K562 (cell line): Measurements from ENCODE around the gene ASB6. TPM values are rescaled to one million over a fixed set of nuclear protein-coding genes. Genes with fewer than 3 reads are reported as not detected.

Experiments used
- BRF2 ChIP-seq: IDR thresholded peaks from 3 replicates; pipeline ENCODE4 v1.6.1; 2011; ENCODE audit warnings: borderline replicate concordance, mild to moderate bottlenecking; ENCODE audit not compliant: insufficient read length, insufficient read depth
- CBX1 ChIP-seq: sonication (generic); IDR thresholded peaks from 2 replicates; pipeline ENCODE4 v1.6.1; 2016; ENCODE audit warnings: antibody characterized with exemption, low read depth, mild to moderate bottlenecking
- GATAD2B ChIP-seq: fragments of 450-650 bp; IDR thresholded peaks from 2 replicates; pipeline ENCODE4 v1.6.1; 2017; ENCODE audit warnings: mild to moderate bottlenecking, borderline replicate concordance
- IRF2 ChIP-seq: sonication (generic); formaldehyde crosslinking; IDR thresholded peaks from 2 replicates; pipeline ENCODE4 v1.8.1; 2022; ENCODE audit warnings: mild to moderate bottlenecking, missing genetic modification reagents
- KAT2B ChIP-seq: IDR thresholded peaks from one replicate; pipeline ENCODE4 v1.6.1; 2012; ENCODE audit warnings: low read depth, mild to moderate bottlenecking, control low read depth, inconsistent platforms, low read length, moderate library complexity
- KLF10 ChIP-seq: fragments of 250-450 bp; sonication (Bioruptor Pico); IDR thresholded peaks from 2 replicates; pipeline ENCODE4 v1.6.1; 2021; ENCODE audit warnings: matching md5 sums
- MBD1 ChIP-seq: fragments of 250-450 bp; sonication (Bioruptor Pico); IDR thresholded peaks from 2 replicates; pipeline ENCODE4 v1.8.0; 2022; ENCODE audit warnings: inconsistent platforms
- MEF2A ChIP-seq: IDR thresholded peaks from 2 replicates; pipeline ENCODE4 v1.6.1; 2011; ENCODE audit warnings: low read depth, mild to moderate bottlenecking, low read length, moderate library complexity; ENCODE audit not compliant: control insufficient read depth
- PKNOX1 ChIP-seq: fragments of 450-650 bp; IDR thresholded peaks from 2 replicates; pipeline ENCODE4 v1.6.1; 2016
- POLR2A ChIP-seq: fragments of 450-650 bp; conservative IDR thresholded peaks from 2 replicates; pipeline ENCODE4 v1.6.1; 2016
- POLR2G ChIP-seq: fragments of 200-400 bp; formaldehyde crosslinking; IDR thresholded peaks from 2 replicates; pipeline ENCODE4 v1.6.1; 2017; ENCODE audit warnings: low read depth, mild to moderate bottlenecking, antibody characterized with exemption, low read length, moderate library complexity
- PTBP1 ChIP-seq: fragments of 200-400 bp; formaldehyde crosslinking; IDR thresholded peaks from 2 replicates; pipeline ENCODE4 v1.6.1; 2017; ENCODE audit warnings: low read depth, low read length
- RBFOX2 ChIP-seq: fragments of 200-400 bp; formaldehyde crosslinking; IDR thresholded peaks from 2 replicates; pipeline ENCODE4 v1.6.1; 2017; ENCODE audit warnings: low read depth, mild to moderate bottlenecking, low read length, moderate library complexity
- RBM22 ChIP-seq: fragments of 200-400 bp; formaldehyde crosslinking; IDR thresholded peaks from 2 replicates; pipeline ENCODE4 v1.6.1; 2018; ENCODE audit warnings: low read length, low read depth; ENCODE audit not compliant: poor library complexity, severe bottlenecking
- SAP30 ChIP-seq: fragments of 200-600 bp; sonication (generic); IDR thresholded peaks from 2 replicates; pipeline ENCODE4 v1.6.1; 2012; ENCODE audit warnings: borderline replicate concordance, low read depth, mild to moderate bottlenecking, moderate library complexity, low read length, control low read depth, inconsistent platforms; ENCODE audit not compliant: insufficient read depth, poor library complexity, severe bottlenecking
- SIX5 ChIP-seq, 2 experiments: IDR thresholded peaks; 2 replicates each; pipeline ENCODE4 v1.6.1; 2011; ENCODE audit warnings: low read length in 2 of 2, borderline replicate concordance in 1 of 2, low read depth in 1 of 2, mild to moderate bottlenecking in 1 of 2, moderate library complexity in 1 of 2; ENCODE audit not compliant: insufficient read depth in 1 of 2
- SMAD3 ChIP-seq: fragments of 450-650 bp; formaldehyde crosslinking; conservative IDR thresholded peaks from 2 replicates; pipeline ENCODE4 v1.4.0; 2020; ENCODE audit warnings: mild to moderate bottlenecking
- SP2 ChIP-seq: IDR thresholded peaks from 2 replicates; pipeline ENCODE4 v1.6.1; 2011; ENCODE audit warnings: mild to moderate bottlenecking, low read depth, low read length, moderate library complexity; ENCODE audit not compliant: poor library complexity, severe bottlenecking; ENCODE audit errors: extremely low read depth
- TAF9B ChIP-seq: fragments of 450-650 bp; IDR thresholded peaks from 2 replicates; pipeline ENCODE4 v1.6.1; 2018; ENCODE audit warnings: mild to moderate bottlenecking; ENCODE audit not compliant: partially characterized antibody
- THRAP3 ChIP-seq: fragments of 450-650 bp; IDR thresholded peaks from 2 replicates; pipeline ENCODE4 v1.6.1; 2016; ENCODE audit warnings: mild to moderate bottlenecking, inconsistent platforms, borderline replicate concordance
- ZFP1 ChIP-seq: fragments of 450-650 bp; formaldehyde crosslinking; IDR thresholded peaks from 2 replicates; pipeline ENCODE4 v1.4.0; 2020; ENCODE audit warnings: mild to moderate bottlenecking, mixed read lengths
- ZNF445 ChIP-seq: fragments of 250-450 bp; sonication (Bioruptor Pico); IDR thresholded peaks from 2 replicates; pipeline ENCODE4 v1.4.0; 2020; ENCODE audit warnings: low read depth, mild to moderate bottlenecking, moderate library complexity
- polyA plus RNA-seq, 8 experiments: library from polyadenylated mRNA; depleted of rRNA in 4 of 8; stranded (reverse) in 5 of 8; unstranded in 3 of 8; fragments of >200 nt; fragmentation: Nextera tagmentation in 2 of 8; fragmentation: Illumina TruSeq in 1 of 8; extraction: Ambion mirVana in 2 of 8; extraction: Trizol in 1 of 8; gene quantifications; 2 replicates each; pipeline versions ENCODE4 v1.2.1 to v1.2.3, GENCODE V29; 2011 to 2014; ENCODE audit warnings: inconsistent platforms in 1 of 8, missing spikeins in 1 of 8
- total RNA-seq, 7 experiments: library from RNA; depleted of rRNA in 6 of 7; stranded (reverse); fragments of >200 nt in 6 of 7; fragmentation: Illumina TruSeq in 2 of 7; extraction: Trizol in 2 of 7; gene quantifications; 2 replicates each; pipeline versions ENCODE4 v1.2.1 to v1.2.3, GENCODE V29; 2011 to 2021; ENCODE audit warnings: low replicate concordance in 1 of 7

ASB6 gene
- total and polyA plus RNA-seq, 9 of the 15 experiments (the other 6 are each of a cell fraction or from before 2014, with no cell fraction given), result 0.92 to 17.8 (median 11.3) TPM

DNA sequence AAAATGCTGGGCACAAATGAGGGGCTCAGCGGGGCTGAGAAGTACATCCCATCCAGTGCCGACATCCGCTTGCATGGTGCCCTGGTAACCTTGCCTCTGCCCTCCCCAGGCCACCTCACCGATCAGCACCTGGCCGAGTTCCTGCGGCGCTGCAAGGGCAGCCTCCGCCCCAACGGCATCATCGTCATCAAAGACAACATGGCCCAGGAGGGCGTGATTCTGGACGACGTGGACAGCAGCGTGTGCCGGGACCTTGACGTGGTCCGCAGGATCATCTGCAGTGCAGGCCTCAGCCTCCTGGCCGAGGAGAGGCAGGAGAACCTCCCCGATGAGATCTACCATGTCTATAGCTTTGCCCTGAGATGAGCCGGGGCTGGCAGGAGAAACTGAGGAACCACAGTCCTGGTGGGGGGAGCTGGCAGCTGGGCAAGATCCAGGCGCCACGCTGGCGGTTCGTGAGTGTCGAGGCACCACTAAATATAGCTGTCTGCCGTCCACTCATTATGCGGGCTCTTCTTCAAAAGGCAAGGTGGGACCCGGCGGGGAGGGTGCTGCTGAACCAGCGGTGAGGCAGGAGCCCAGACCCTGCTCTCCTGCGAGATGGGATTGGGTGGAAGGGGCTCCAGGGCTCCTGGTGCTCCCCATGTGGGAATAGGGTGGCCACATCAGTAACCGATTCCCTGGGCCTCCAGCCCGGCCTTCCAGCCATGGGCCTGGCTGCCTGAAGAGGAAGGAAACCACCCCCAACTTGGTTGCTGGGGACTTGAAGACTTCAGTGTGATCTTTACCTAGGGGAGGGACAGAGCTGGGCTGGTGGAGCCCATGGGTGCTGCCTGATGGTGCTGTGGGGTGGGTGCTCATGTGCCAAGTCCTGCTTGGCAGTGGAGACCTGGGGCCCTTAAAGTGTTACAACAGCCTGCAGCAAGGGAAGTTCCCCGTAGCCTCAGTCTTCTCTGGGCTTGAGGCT, 6.6 kb downstream of the ASB6 start (continued):
- TF ChIP-seq MBD1 (CRISPR knock-in tag), result no peak
- no peak for TF ChIP-seq BRF2
- no peak for TF ChIP-seq SIX5 (IDR thresholded peaks at IDR 0.05; ENCODE audit: borderline replicate concordance in 1 of 2, insufficient read depth in 1 of 2, low read depth in 1 of 2, low read length in 2 of 2)
- TF ChIP-seq KLF10 (CRISPR knock-in tag), result no peak
- TF ChIP-seq TAF9B, result no peak
- no peak for TF ChIP-seq ZNF445
- peak; percentile 21; the same call in 1 of the 2 replicates for TF ChIP-seq POLR2A
- peak; percentile 65; the same call in 1 of the 2 replicates for TF ChIP-seq RBFOX2
- TF ChIP-seq MEF2A, result no peak
- no peak for TF ChIP-seq SP2
- TF ChIP-seq KAT2B, result no peak
- peak; percentile 69 for TF ChIP-seq POLR2G
- no peak for TF ChIP-seq PKNOX1
- TF ChIP-seq CBX1, result no peak
- TF ChIP-seq THRAP3, result no peak
- TF ChIP-seq RBM22, result peak; percentile 55
- TF ChIP-seq SAP30, result no peak
- TF ChIP-seq IRF2 (CRISPR knock-in tag), result no peak
- TF ChIP-seq PTBP1, result no peak
- no peak for TF ChIP-seq GATAD2B
- TF ChIP-seq ZFP1 (CRISPR knock-in tag), result no peak
- no peak for TF ChIP-seq SMAD3 (CRISPR knock-in tag)
- TF ChIP-seq, all 486 proteins: peak for 5
